ENCODE measurements around the gene ZFAND4.
A peak's percentile ranks its signal among the peaks of the same experiment; 100 is the strongest.

GRCh38 chr10:45672181-45673073 is at the start of gene ZFAND4:
- TF ChIP-seq POLR2A (IDR thresholded peaks at IDR 0.05; ENCODE audit: low read depth, low read length) (peak; percentile 74; the same call in 1 of the 2 replicates), TAF1 (IDR thresholded peaks at IDR 0.05; ENCODE audit: borderline replicate concordance, low read depth, low read length) (no peak)

Measured in GM12892 (cell line).